Loucy (cell line): ENCODE data around the gene POLR3G.

Source experiments
- EZH2phosphoT487 ChIP-seq: fragments of 200-600 bp; IDR thresholded peaks from 2 replicates; pipeline ENCODE4 v1.6.1; 2018; ENCODE audit warnings: antibody characterized with exemption, mild to moderate bottlenecking, moderate library complexity, borderline replicate concordance
- TF ChIP-seq, protein P1 (sequence below): fragments of 200-600 bp; sonication (generic); conservative IDR thresholded peaks from 2 replicates; pipeline ENCODE4 v1.5.1; 2014; ENCODE audit warnings: mild to moderate bottlenecking, antibody characterized with exemption, low read length

DNA sequence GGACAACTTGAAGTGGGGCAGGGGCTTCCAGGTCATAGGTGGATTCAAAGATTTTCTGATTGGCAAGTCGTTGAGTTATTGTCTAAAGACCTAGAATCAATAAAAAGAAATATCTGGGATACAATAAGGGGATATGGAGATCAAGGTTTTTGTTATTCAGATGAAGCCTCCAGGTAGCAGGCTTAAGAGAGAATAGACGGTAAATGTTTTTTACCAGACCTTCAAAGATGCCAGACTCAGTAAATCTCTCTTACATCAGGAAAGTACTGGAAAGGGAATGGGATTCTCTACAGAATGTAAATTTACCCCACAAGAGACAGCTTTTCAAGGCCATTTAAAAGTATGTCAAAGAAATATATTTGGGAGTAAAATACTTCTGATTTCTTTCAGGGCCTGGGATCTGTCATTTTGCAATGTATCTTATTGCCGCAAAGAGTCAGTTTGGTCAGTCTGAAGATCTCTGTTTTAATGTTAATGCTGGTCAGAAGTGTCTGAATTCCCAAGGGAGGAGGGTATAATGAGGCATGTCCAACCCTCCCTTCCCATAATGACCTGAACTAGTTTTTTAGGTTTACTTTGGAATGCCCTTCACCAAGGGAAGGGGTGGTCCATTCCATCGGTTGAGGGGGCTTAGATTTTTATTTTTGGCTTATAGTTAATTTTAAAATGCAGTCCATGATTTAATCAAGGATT is 68.3 kb downstream of the POLR3G start:
- TF ChIP-seq, protein P1, sequence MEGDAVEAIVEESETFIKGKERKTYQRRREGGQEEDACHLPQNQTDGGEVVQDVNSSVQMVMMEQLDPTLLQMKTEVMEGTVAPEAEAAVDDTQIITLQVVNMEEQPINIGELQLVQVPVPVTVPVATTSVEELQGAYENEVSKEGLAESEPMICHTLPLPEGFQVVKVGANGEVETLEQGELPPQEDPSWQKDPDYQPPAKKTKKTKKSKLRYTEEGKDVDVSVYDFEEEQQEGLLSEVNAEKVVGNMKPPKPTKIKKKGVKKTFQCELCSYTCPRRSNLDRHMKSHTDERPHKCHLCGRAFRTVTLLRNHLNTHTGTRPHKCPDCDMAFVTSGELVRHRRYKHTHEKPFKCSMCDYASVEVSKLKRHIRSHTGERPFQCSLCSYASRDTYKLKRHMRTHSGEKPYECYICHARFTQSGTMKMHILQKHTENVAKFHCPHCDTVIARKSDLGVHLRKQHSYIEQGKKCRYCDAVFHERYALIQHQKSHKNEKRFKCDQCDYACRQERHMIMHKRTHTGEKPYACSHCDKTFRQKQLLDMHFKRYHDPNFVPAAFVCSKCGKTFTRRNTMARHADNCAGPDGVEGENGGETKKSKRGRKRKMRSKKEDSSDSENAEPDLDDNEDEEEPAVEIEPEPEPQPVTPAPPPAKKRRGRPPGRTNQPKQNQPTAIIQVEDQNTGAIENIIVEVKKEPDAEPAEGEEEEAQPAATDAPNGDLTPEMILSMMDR, result no peak
- TF ChIP-seq EZH2phosphoT487, result no peak
